GM12878 (cell line): ENCODE results near the gene ZNF57.

Experiments
- CHD4 ChIP-seq: fragments of 200-600 bp; sonication (generic); IDR thresholded peaks from 2 replicates; pipeline ENCODE4 v1.6.1; 2016; ENCODE audit warnings: mild to moderate bottlenecking
- CTCF ChIP-seq, 3 experiments: IDR thresholded peaks in 2 of 3; conservative IDR thresholded peaks in 1 of 3; 2 replicates each; pipeline ENCODE4 v1.5.1; 2011; ENCODE audit warnings: low read depth in 3 of 3, low read length in 3 of 3, mild to moderate bottlenecking in 3 of 3, control low read depth in 2 of 3, moderate library complexity in 2 of 3, inconsistent platforms in 1 of 3, mixed read lengths in 1 of 3; ENCODE audit not compliant: control insufficient read depth in 2 of 3, insufficient read depth in 1 of 3; ENCODE audit errors: extremely low read depth in 1 of 3
- GABPA ChIP-seq: IDR thresholded peaks from 2 replicates; pipeline ENCODE4 v1.6.1; 2014; ENCODE audit warnings: antibody characterized with exemption, low read depth, mild to moderate bottlenecking, inconsistent platforms
- SIN3A ChIP-seq: IDR thresholded peaks from 2 replicates; pipeline ENCODE4 v1.6.1; 2012; ENCODE audit warnings: low read depth, low read length, improper control_type of control experiment
- TF ChIP-seq, protein P1 (sequence below): fragments of 450-650 bp; formaldehyde crosslinking; IDR thresholded peaks from 2 replicates; pipeline ENCODE4 v1.4.0; 2022; ENCODE audit warnings: mild to moderate bottlenecking, moderate library complexity

GRCh38 chr19:2877398-2878331 lies 23.1 kb upstream of the ZNF57 start:
- TF ChIP-seq, protein P1, sequence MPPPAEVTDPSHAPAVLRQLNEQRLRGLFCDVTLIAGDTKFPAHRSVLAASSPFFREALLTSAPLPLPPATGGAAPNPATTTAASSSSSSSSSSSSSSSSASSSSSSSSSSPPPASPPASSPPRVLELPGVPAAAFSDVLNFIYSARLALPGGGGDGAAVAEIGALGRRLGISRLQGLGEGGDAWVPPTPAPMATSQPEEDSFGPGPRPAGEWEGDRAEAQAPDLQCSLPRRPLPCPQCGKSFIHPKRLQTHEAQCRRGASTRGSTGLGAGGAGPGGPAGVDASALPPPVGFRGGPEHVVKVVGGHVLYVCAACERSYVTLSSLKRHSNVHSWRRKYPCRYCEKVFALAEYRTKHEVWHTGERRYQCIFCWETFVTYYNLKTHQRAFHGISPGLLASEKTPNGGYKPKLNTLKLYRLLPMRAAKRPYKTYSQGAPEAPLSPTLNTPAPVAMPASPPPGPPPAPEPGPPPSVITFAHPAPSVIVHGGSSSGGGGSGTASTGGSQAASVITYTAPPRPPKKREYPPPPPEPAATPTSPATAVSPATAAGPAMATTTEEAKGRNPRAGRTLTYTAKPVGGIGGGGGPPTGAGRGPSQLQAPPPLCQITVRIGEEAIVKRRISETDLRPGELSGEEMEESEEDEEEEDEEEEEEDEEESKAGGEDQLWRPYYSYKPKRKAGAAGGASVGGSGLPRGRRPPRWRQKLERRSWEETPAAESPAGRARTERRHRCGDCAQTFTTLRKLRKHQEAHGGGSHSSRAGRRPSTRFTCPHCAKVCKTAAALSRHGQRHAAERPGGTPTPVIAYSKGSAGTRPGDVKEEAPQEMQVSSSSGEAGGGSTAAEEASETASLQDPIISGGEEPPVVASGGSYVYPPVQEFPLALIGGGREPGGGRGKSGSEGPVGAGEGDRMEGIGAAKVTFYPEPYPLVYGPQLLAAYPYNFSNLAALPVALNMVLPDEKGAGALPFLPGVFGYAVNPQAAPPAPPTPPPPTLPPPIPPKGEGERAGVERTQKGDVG (CRISPR knock-in tag), result no peak
- TF ChIP-seq CHD4, result no peak
- no peak for TF ChIP-seq GABPA
- TF ChIP-seq CTCF (IDR thresholded peaks at IDR 0.05 in 2 of 3, conservative IDR thresholded peaks at IDR 0.05 in 1 of 3; ENCODE audit: control insufficient read depth in 2 of 3, extremely low read depth in 1 of 3, insufficient read depth in 1 of 3, low read depth in 3 of 3, low read length in 3 of 3), result no peak
- TF ChIP-seq SIN3A, result no peak
